ENCODE results near the gene TAPT1. TPM values are rescaled to one million over a fixed set of nuclear protein-coding genes. Genes with fewer than 3 reads are reported as not detected.
"Not testable (repeated sequence)": the region's sequence is repeated elsewhere in the genome, so short reads cannot be mapped to it uniquely, and the experiment has no call there.

Gene TAPT1, protein sequence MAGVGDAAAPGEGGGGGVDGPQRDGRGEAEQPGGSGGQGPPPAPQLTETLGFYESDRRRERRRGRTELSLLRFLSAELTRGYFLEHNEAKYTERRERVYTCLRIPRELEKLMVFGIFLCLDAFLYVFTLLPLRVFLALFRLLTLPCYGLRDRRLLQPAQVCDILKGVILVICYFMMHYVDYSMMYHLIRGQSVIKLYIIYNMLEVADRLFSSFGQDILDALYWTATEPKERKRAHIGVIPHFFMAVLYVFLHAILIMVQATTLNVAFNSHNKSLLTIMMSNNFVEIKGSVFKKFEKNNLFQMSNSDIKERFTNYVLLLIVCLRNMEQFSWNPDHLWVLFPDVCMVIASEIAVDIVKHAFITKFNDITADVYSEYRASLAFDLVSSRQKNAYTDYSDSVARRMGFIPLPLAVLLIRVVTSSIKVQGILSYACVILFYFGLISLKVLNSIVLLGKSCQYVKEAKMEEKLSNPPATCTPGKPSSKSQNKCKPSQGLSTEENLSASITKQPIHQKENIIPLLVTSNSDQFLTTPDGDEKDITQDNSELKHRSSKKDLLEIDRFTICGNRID
- 10 to 100 TPM; 43.0 to 82.5 (median 70.6) TPM for total RNA-seq
- 10 to 100 TPM; 28.8 to 30.3 TPM for polyA plus RNA-seq
- total RNA-seq = 53.0 reads per million, percentile 72 among the genes with 10 or more reads in this experiment

DNA sequence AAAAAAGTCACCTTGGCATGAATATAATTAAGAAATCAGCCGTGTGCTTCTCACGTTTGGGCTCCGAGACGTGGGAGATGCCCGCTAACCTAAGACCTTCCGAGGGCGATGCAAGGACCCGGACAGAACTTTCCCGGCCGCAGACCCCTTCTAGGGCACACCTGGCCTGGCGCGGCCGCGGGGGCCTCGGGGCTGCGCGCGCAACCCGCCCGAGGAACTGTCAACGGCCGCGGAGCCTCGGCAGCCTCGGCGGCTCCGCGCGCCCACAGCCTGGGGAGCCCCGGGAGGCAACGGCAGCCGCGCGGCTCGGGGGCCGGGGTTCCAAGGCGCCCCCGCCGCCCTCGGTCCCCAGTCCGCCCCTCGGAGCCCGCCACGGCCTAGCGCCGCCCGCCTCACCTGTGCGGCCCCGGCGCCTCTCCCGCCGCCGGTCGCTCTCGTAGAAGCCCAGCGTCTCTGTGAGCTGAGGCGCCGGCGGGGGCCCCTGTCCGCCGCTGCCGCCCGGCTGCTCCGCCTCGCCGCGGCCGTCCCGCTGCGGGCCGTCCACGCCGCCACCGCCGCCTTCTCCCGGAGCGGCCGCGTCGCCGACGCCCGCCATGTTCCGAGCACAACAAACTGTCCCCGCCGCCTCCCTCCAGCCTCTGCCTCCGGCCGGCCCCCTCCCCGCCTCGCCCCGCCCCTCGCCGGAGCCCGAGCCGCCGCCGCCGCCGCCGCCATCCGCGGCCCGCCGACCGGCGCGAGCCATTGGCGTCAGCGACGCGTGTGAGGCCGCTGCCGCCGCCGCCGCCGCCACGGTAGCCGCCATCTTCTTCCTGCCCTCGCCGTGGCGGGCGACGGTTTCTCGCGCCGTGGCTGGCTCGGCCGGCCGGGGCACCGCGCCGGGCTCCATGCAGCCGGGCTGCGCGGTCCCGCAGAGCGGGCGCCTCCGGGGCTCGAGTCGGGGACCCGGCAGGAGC lies at the start of gene TAPT1:
Gene TAPT1, minus strand, starts transcription at position 609 of the 953 bp plus-strand sequence. Its CDS starts 14 bp downstream, at position 595.
- intact Hi-C loops (cut with micrococcal nuclease) = loop anchor here (1.0 to 10.0 kb wide), 20 partner anchors 9 to 1796 kb away; partner anchors contain the start of genes CPEB2 (in 2 of the 2), DCAF16 (in 2 of the 2), LCORL (in 2 of the 2) and NCAPG (in 2 of the 2)
- peaks cover 30 to 35% of the 10 kb centered on the region in 2 donors for H3K4me1 ChIP-seq (ENCODE audit: control insufficient read depth in 2 of 2, insufficient read depth in 2 of 2, low read length in 2 of 2)
- H3K27ac ChIP-seq (ENCODE audit: low read depth, low read length) = peak within 1 kb of the TSS; percentile 84
- DNase-seq = peak; percentile 49 to 89 (median 63)
- H3K27me3 ChIP-seq (ENCODE audit: control insufficient read depth in 2 of 2, insufficient read depth in 2 of 2, low read length in 2 of 2) = no peaks in the 10 kb centered on the region
- peak; percentile 84 for ATAC-seq
- H3K27ac Mint-ChIP-seq = peak within 1 kb of the TSS; percentile 90 to 98 (median 96)
- peaks cover 0 to 19% (median 0%) of the 10 kb centered on the region in 5 donors for H3K36me3 Mint-ChIP-seq
- H3K36me3 ChIP-seq (ENCODE audit: control insufficient read depth in 2 of 3, insufficient read depth in 3 of 3, low read length in 3 of 3) = no peaks in the 10 kb centered on the region
- H3K4me3 Mint-ChIP-seq = peak within 1 kb of the TSS; percentile 85 to 96 (median 92)
- H3K4me3 ChIP-seq (ENCODE audit: low read length) = peak within 1 kb of the TSS; percentile 74
- H3K4me1 Mint-ChIP-seq = peaks cover 40 to 67% (median 58%) of the 10 kb centered on the region in 7 donors
- peaks cover 0 to 2% (median 0%) of the 10 kb centered on the region in 5 donors for H3K27me3 Mint-ChIP-seq
- no peaks in the 10 kb centered on the region for H3K9me3 ChIP-seq (ENCODE audit: control insufficient read depth in 2 of 3, low read length in 3 of 3)
- no peaks in the 10 kb centered on the region for H3K9me3 Mint-ChIP-seq
- POLR2A ChIA-PET = interaction anchor here (1.2 to 1.7 kb wide), 4 partner anchors 9 to 1223 kb away, joined by 3 to 4 read pairs (median 3); no protein-coding TSS in a partner anchor
- CTCF ChIA-PET = interaction anchor here (1.1 kb wide), 1 partner anchor 13 kb away, joined by 4 read pairs; no protein-coding TSS in a partner anchor

DNA sequence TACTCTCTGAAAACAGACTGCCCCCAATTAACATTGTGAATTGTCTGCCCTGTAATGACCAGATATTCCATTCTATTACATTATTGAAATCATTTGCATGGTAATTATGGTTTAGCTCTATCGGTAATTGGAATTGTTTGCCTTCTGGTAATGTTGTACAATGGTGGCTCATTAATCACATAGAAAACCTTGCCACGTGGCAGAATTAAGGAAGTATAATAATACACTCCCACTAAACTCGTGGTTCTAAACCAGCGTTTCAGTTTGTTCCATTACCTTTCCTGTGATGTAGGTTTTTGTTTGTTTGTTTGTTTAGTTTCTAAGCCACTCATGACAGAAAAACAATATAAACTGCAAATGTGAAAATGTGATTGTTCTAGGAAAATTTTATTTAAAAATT lies 45.1 kb upstream of the TAPT1 start:
- DNase-seq (no peak), ATAC-seq (no peak)
- H3K9me3 ChIP-seq (ENCODE audit: control insufficient read depth in 2 of 3, low read length in 3 of 3) = no peaks in the 10 kb centered on the region
- H3K9me3 Mint-ChIP-seq = peaks cover 0 to 5% (median 3%) of the 10 kb centered on the region in 11 donors
- no peak overlapping the region for H3K27ac ChIP-seq (ENCODE audit: low read depth, low read length)
- POLR2A ChIA-PET = no interaction called here
- H3K36me3 Mint-ChIP-seq = peaks cover 0 to 5% (median 3%) of the 10 kb centered on the region in 5 donors
- no peak overlapping the region for H3K27ac Mint-ChIP-seq
- intact Hi-C loops (cut with micrococcal nuclease) = no loop called here
- H3K36me3 ChIP-seq (ENCODE audit: control insufficient read depth in 2 of 3, insufficient read depth in 3 of 3, low read length in 3 of 3) = no peaks in the 10 kb centered on the region
- H3K4me1 Mint-ChIP-seq = peaks cover 0 to 7% (median 5%) of the 10 kb centered on the region in 7 donors
- H3K4me1 ChIP-seq (ENCODE audit: control insufficient read depth in 2 of 2, insufficient read depth in 2 of 2, low read length in 2 of 2) = no peaks in the 10 kb centered on the region
- H3K4me3 Mint-ChIP-seq = no peak overlapping the region
- CTCF ChIA-PET = no interaction called here
- H3K27me3 Mint-ChIP-seq = peaks cover 5 to 12% (median 7%) of the 10 kb centered on the region in 5 donors
- H3K27me3 ChIP-seq (ENCODE audit: control insufficient read depth in 2 of 2, insufficient read depth in 2 of 2, low read length in 2 of 2) = no peaks in the 10 kb centered on the region
- H3K4me3 ChIP-seq (ENCODE audit: low read length) = no peak overlapping the region

DNA sequence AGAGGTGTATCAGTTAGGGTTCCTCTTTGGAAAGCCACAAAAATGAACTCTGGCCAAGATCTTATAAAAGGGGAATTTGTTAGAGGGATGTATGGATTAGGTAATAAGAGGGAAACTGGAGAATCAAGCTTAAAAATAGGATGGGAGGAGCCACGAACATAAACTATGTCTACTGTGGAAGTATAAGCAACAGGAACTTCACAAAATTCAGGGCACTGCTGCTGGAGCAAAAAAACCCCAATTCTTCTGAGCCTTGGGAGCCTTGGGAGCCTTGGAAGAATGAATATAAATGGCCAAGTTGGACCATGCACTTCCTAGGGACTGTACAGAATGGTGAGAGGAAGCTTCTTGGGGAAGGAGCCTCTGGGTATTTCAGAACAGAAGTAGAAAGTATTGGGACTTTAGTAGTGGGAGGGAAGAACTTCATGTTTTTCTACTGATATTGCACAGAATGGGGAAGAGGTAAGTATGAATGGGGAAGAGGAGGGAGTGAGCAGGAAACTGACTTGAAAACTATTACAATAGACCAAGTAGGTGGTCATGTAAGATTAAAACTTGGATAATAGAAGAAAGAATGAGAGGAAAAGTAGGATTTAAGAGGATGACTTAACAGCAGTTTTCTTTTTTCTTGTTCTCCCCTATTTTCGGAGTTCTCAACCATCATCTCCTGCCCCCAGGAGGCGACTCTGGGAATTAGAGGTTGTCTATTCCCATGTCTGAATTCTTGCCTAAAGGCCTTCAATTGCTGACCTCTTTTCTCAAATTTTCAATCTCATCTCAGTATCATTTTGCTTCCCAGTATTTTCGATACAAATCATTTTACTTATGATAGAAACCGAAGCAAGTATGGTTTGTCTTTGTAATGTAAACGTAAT lies 44.4 kb upstream of the TAPT1 start:
- no peak for DNase-seq
- H3K27ac ChIP-seq (ENCODE audit: low read depth, low read length) = no peak overlapping the region

DNA sequence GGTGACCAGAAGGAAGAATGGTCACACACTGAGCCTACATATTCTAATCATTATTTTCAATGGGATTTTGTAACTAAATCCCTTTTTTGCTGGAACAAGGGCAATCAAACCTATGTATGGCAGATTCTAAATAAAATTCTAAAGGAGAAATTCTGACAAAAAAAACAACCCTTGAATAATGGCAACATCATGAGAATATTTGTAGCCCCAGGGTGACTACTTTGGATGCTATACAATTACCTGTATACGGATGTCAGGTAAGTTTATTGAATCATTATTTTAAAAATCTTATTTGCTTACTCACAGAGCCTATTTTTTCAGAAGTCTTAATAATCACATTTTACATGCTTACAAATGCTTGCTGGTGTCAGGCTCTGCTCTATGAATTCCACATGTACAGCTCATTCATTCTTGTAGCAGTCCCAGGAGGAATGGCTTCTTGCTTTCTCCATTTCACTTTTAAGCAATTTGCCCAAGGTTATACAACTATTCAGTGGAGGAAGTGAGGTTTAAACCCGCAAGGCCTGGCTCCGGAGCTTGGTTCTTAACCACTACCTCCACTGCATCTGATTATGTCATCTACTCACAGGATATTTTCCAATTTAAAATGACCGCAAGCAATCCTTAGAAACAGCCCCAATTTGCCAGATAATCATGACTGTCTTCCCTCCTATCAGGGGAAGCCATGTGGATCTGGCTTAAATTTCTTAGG lies 43.6 kb upstream of the TAPT1 start:
- H3K4me1 ChIP-seq (ENCODE audit: control insufficient read depth in 2 of 2, insufficient read depth in 2 of 2, low read length in 2 of 2); H3K36me3 Mint-ChIP-seq; H3K9me3 Mint-ChIP-seq; CTCF ChIA-PET; DNase-seq; H3K27me3 ChIP-seq (ENCODE audit: control insufficient read depth in 2 of 2, insufficient read depth in 2 of 2, low read length in 2 of 2); H3K36me3 ChIP-seq (ENCODE audit: control insufficient read depth in 2 of 3, insufficient read depth in 3 of 3, low read length in 3 of 3); H3K4me1 Mint-ChIP-seq; H3K27ac ChIP-seq (ENCODE audit: low read depth, low read length); H3K27me3 Mint-ChIP-seq; H3K9me3 ChIP-seq (ENCODE audit: control insufficient read depth in 2 of 3, low read length in 3 of 3); H3K4me3 ChIP-seq (ENCODE audit: low read length); H3K4me3 Mint-ChIP-seq: not testable (repeated sequence)
- H3K27ac Mint-ChIP-seq = peak overlapping the region in 1 of 9 donors; percentile 16
- POLR2A ChIA-PET = interaction anchor here (1.1 kb wide), 1 partner anchor 45 kb away, joined by 3 read pairs; no protein-coding TSS in a partner anchor
- intact Hi-C loops (cut with micrococcal nuclease) = loop anchor here in 1 of 2 donors (10.0 kb wide), 1 partner anchor 385 kb away; no protein-coding TSS in a partner anchor
- ATAC-seq = peak; percentile 27

More for the DNA sequence above, 44.4 kb upstream of the TAPT1 start:
- intact Hi-C loops (cut with micrococcal nuclease) = no loop called here
- ChIA-PET CTCF (no interaction called here), POLR2A (no interaction called here)
- no peaks in the 10 kb centered on the region for H3K4me1 ChIP-seq (ENCODE audit: control insufficient read depth in 2 of 2, insufficient read depth in 2 of 2, low read length in 2 of 2)
- Mint-ChIP-seq H3K9me3 (no peaks in the 10 kb centered on the region), H3K4me1 (peaks cover 0 to 7% (median 5%) of the 10 kb centered on the region in 7 donors), H3K27ac (peak overlapping the region in 3 of 9 donors; percentile 8 to 16 (median 15)), H3K36me3 (no peaks in the 10 kb centered on the region), H3K4me3 (no peak overlapping the region), H3K27me3 (peaks cover 0 to 9% (median 4%) of the 10 kb centered on the region in 5 donors)
- no peaks in the 10 kb centered on the region for H3K36me3 ChIP-seq (ENCODE audit: control insufficient read depth in 2 of 3, insufficient read depth in 3 of 3, low read length in 3 of 3)
- H3K4me3 ChIP-seq (ENCODE audit: low read length) = no peak overlapping the region
- H3K27me3 ChIP-seq (ENCODE audit: control insufficient read depth in 2 of 2, insufficient read depth in 2 of 2, low read length in 2 of 2) = no peaks in the 10 kb centered on the region
- H3K9me3 ChIP-seq (ENCODE audit: control insufficient read depth in 2 of 3, low read length in 3 of 3) = no peaks in the 10 kb centered on the region
- peak; percentile 54 for ATAC-seq

DNA sequence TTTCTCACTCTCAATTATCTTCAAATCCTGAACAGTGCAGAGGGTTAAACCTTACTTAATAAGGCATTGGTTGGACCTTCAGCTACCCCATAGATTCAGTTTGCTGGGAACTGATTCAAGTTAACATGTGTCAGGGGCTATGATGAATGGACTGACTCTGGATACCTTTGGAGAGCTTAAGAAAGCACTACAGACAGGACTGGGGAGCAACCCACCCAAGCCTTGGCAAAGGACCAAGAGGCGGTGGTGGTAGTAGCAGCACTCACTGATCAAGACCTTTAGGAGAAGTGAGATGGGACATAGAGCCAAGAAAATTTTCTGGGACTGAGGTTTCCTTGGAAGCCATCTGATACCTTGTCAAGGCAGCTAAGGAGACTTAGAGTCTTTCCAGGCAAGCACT lies 43.0 kb upstream of the TAPT1 start:
- intact Hi-C loops (cut with micrococcal nuclease) = loop anchor here in 1 of 2 donors (10.0 kb wide), 1 partner anchor 384 kb away; no protein-coding TSS in a partner anchor
- no peak overlapping the region for H3K27ac Mint-ChIP-seq

More for the DNA sequence above, 43.0 kb upstream of the TAPT1 start:
- no peaks in the 10 kb centered on the region for H3K36me3 ChIP-seq (ENCODE audit: control insufficient read depth in 2 of 3, insufficient read depth in 3 of 3, low read length in 3 of 3)
- Mint-ChIP-seq H3K36me3 (no peaks in the 10 kb centered on the region), H3K9me3 (no peaks in the 10 kb centered on the region), H3K27me3 (peaks cover 0 to 9% (median 0%) of the 10 kb centered on the region in 5 donors), H3K4me3 (no peak overlapping the region), H3K4me1 (peaks cover 0 to 8% (median 5%) of the 10 kb centered on the region in 7 donors)
- no peaks in the 10 kb centered on the region for H3K4me1 ChIP-seq (ENCODE audit: control insufficient read depth in 2 of 2, insufficient read depth in 2 of 2, low read length in 2 of 2)
- DNase-seq = no peak
- ChIA-PET CTCF (no interaction called here), POLR2A (interaction anchor here (1.1 kb wide), 1 partner anchor 44 kb away, joined by 3 read pairs; no protein-coding TSS in a partner anchor)
- H3K27ac ChIP-seq (ENCODE audit: low read depth, low read length) = no peak overlapping the region
- H3K9me3 ChIP-seq (ENCODE audit: control insufficient read depth in 2 of 3, low read length in 3 of 3) = no peaks in the 10 kb centered on the region
- no peak overlapping the region for H3K4me3 ChIP-seq (ENCODE audit: low read length)
- ATAC-seq = no peak
- H3K27me3 ChIP-seq (ENCODE audit: control insufficient read depth in 2 of 2, insufficient read depth in 2 of 2, low read length in 2 of 2) = no peaks in the 10 kb centered on the region

All from naive thymus-derived CD4-positive, alpha-beta T cell (primary cell).